Hepatocyte (in vitro differentiated cells): Measurements from ENCODE around the gene SORD. TPM values are rescaled to one million over a fixed set of nuclear protein-coding genes. Genes with fewer than 3 reads are reported as not detected.
"Not testable (repeated sequence)": the region's sequence is repeated elsewhere in the genome, so short reads cannot be mapped to it uniquely, and the experiment has no call there.

Experiments used
- DNase-seq: peaks from one replicate; pipeline ENCODE4 v3.0.0-alpha.2; 2016; ENCODE audit warnings: low spot score
- H2AFZ ChIP-seq: fragments of 200-600 bp; sonication (generic); 2 replicates; pipeline ENCODE4 v1.6.0; 2016; ENCODE audit warnings: antibody characterized with exemption, mild to moderate bottlenecking
- H3K27ac ChIP-seq: fragments of 200-600 bp; sonication (generic); 2 replicates; pipeline ENCODE4 v1.5.1; 2016; ENCODE audit warnings: mild to moderate bottlenecking
- H3K27me3 ChIP-seq: fragments of 200-600 bp; sonication (generic); 2 replicates; pipeline ENCODE4 v1.6.1; 2016
- H3K36me3 ChIP-seq: fragments of 200-600 bp; sonication (generic); replicated peaks from 2 replicates; pipeline ENCODE4 v1.5.1; 2016; ENCODE audit warnings: low read depth; ENCODE audit not compliant: insufficient read depth
- H3K4me1 ChIP-seq: fragments of 200-600 bp; sonication (generic); 2 replicates; pipeline ENCODE4 v1.5.1; 2016; ENCODE audit warnings: mild to moderate bottlenecking, moderate library complexity; ENCODE audit not compliant: insufficient read depth
- H3K4me2 ChIP-seq: fragments of 200-600 bp; sonication (generic); 2 replicates; pipeline ENCODE4 v1.6.0; 2016
- H3K4me3 ChIP-seq: fragments of 200-600 bp; sonication (generic); 2 replicates; pipeline ENCODE4 v1.5.1; 2016; ENCODE audit warnings: mild to moderate bottlenecking
- H3K79me2 ChIP-seq: fragments of 200-600 bp; sonication (generic); 2 replicates; pipeline ENCODE4 v1.6.0; 2017; ENCODE audit warnings: mild to moderate bottlenecking
- H3K9me2 ChIP-seq: fragments of 200-600 bp; sonication (generic); replicated peaks from 2 replicates; pipeline ENCODE4 v1.6.0; 2017; ENCODE audit warnings: mild to moderate bottlenecking; ENCODE audit not compliant: insufficient read depth
- H3K9me3 ChIP-seq: fragments of 200-600 bp; sonication (generic); 2 replicates; pipeline ENCODE4 v1.5.1; 2016; ENCODE audit warnings: low read depth, mild to moderate bottlenecking
- H4K20me1 ChIP-seq: fragments of 200-600 bp; sonication (generic); 2 replicates; pipeline ENCODE4 v1.6.0; 2016; ENCODE audit warnings: mild to moderate bottlenecking; ENCODE audit not compliant: insufficient read depth, poor library complexity, severe bottlenecking
- CTCF ChIP-seq: fragments of 200-600 bp; sonication (generic); IDR thresholded peaks from 2 replicates; pipeline ENCODE4 v1.5.1; 2016; ENCODE audit warnings: antibody characterized with exemption, mild to moderate bottlenecking; ENCODE audit not compliant: poor library complexity
- EZH2 ChIP-seq: fragments of 200-600 bp; sonication (generic); IDR thresholded peaks from 2 replicates; pipeline ENCODE4 v1.6.1; 2016; ENCODE audit warnings: antibody characterized with exemption, mild to moderate bottlenecking, borderline replicate concordance
- EZH2phosphoT487 ChIP-seq: fragments of 200-600 bp; sonication (generic); IDR thresholded peaks from one replicate; pipeline ENCODE4 v1.6.1; 2018; ENCODE audit warnings: antibody characterized with exemption, mild to moderate bottlenecking, low read depth, moderate library complexity; ENCODE audit not compliant: unreplicated experiment, severe bottlenecking
- WGBS: methylation state at CpG from one replicate; pipeline ENCODE4 v1.1.6; 2016; ENCODE audit warnings: low lambda C conversion rate; ENCODE audit errors: missing lambda C conversion rate; 5-methylcytosine and 5-hydroxymethylcytosine counted together
- polyA plus RNA-seq: library from polyadenylated mRNA; unstranded; fragments of >200 nt; fragmentation: Nextera tagmentation; extraction: Ambion mirVana; gene quantifications from 2 replicates; pipeline ENCODE4 v1.2.1, GENCODE V29; 2016
- total RNA-seq: library from RNA; depleted of rRNA; stranded (reverse); fragments of >200 nt; gene quantifications from 2 replicates; pipeline ENCODE4 v1.2.3, GENCODE V29; 2014

SORD gene
- total and polyA plus RNA-seq, 2 experiments from 2014 or later = 81.8 to 116 TPM

- H3K27ac ChIP-seq = peak overlapping the region; percentile 81
- H4K20me1 ChIP-seq, H2AFZ ChIP-seq, DNase-seq, H3K4me3 ChIP-seq, H3K4me2 ChIP-seq, H3K36me3 ChIP-seq, H3K9me3 ChIP-seq, H3K79me2 ChIP-seq, H3K4me1 ChIP-seq, H3K27me3 ChIP-seq, H3K9me2 ChIP-seq: not testable (repeated sequence)
- WGBS = 51% methylated on average over 10 of the region's 10 CpGs
Observed at GRCh38 chr15:45082412-45082811, 59.4 kb downstream of the SORD start.

GRCh38 chr15:45083223-45083622 lies 60.2 kb downstream of the SORD start:
- no peak for DNase-seq
- H4K20me1 ChIP-seq = no peaks in the 10 kb centered on the region
- H3K4me2 ChIP-seq = no peak overlapping the region
- H3K36me3 ChIP-seq = no peaks in the 10 kb centered on the region
- peaks cover 12% of the 10 kb centered on the region for H3K4me1 ChIP-seq
- no peaks in the 10 kb centered on the region for H3K79me2 ChIP-seq
- no peak overlapping the region for H3K4me3 ChIP-seq
- no peaks in the 10 kb centered on the region for H3K27me3 ChIP-seq
- peak overlapping the region; percentile 81 for H3K27ac ChIP-seq
- no peak overlapping the region for H2AFZ ChIP-seq
- no peaks in the 10 kb centered on the region for H3K9me3 ChIP-seq
- TF ChIP-seq EZH2 (no peak), EZH2phosphoT487 (no peak), CTCF (no peak)
- no peaks in the 10 kb centered on the region for H3K9me2 ChIP-seq

- WGBS = 77% methylated on average over 3 of the region's 3 CpGs
- no peaks in the 10 kb centered on the region for H4K20me1 ChIP-seq
- H2AFZ ChIP-seq = no peak overlapping the region
- no peaks in the 10 kb centered on the region for H3K27me3 ChIP-seq
- peak overlapping the region; percentile 81 for H3K27ac ChIP-seq
- no peak overlapping the region for H3K4me2 ChIP-seq
- TF ChIP-seq EZH2 = no peak
- TF ChIP-seq EZH2phosphoT487 = no peak
- TF ChIP-seq CTCF = no peak
- no peaks in the 10 kb centered on the region for H3K9me3 ChIP-seq
- no peaks in the 10 kb centered on the region for H3K9me2 ChIP-seq
- no peak for DNase-seq
- no peaks in the 10 kb centered on the region for H3K79me2 ChIP-seq
- H3K4me1 ChIP-seq = peaks cover 15% of the 10 kb centered on the region
- no peaks in the 10 kb centered on the region for H3K36me3 ChIP-seq
- no peak overlapping the region for H3K4me3 ChIP-seq
Observed at GRCh38 chr15:45084163-45084562, 61.2 kb downstream of the SORD start.

- Histone ChIP-seq H3K9me2 (no peaks in the 10 kb centered on the region), H3K27me3 (no peaks in the 10 kb centered on the region), H3K4me3 (no peak overlapping the region), H3K4me2 (no peak overlapping the region), H2AFZ (no peak overlapping the region), H3K9me3 (no peaks in the 10 kb centered on the region), H3K36me3 (no peaks in the 10 kb centered on the region), H3K79me2 (no peaks in the 10 kb centered on the region), H3K27ac (peak overlapping the region; percentile 92), H3K4me1 (peaks cover 22% of the 10 kb centered on the region), H4K20me1 (no peaks in the 10 kb centered on the region)
- WGBS = 70% methylated on average over 1 of the region's 1 CpG
- no peak for DNase-seq
- TF ChIP-seq EZH2phosphoT487 (no peak), CTCF (no peak), EZH2 (no peak)
Observed at GRCh38 chr15:45087513-45087912, 64.5 kb downstream of the SORD start.
